B cell (primary cell): ENCODE data around the gene SGTA. TPM values are rescaled to one million over a fixed set of nuclear protein-coding genes. Genes with fewer than 3 reads are reported as not detected.

ENCODE experiments used
- ATAC-seq: fragments of 200-7000 bp; cut with Tn5 transposase; one replicate; pipeline ENCODE4 v1.10.0; 2021; ENCODE audit warnings: low read depth, mild to moderate bottlenecking, moderate number of reproducible peaks, moderate library complexity
- CTCF ChIA-PET: fragments of 350-600 bp; sonication (Branson Sonifier 250); formaldehyde crosslinking; loops from one replicate; lab custom pipeline; 2021; ENCODE audit warnings: antibody characterized with exemption, inconsistent platforms; lab: Charles Lee
- POLR2A ChIA-PET: fragments of 350-600 bp; sonication (Branson Sonifier 250); formaldehyde crosslinking; loops from one replicate; lab custom pipeline; 2021; ENCODE audit warnings: antibody characterized with exemption; lab: Charles Lee
- DNase-seq: peaks from one replicate; pipeline ENCODE4 v3.0.0; 2013
- H2AFZ ChIP-seq: 2 replicates; pipeline ENCODE4 v1.6.1; 2012; ENCODE audit warnings: mild to moderate bottlenecking, low read depth, low read length; ENCODE audit not compliant: insufficient read depth, poor library complexity, severe bottlenecking
- H3K27ac ChIP-seq, 2 donors: 1 replicate in 1 of 2; 2 replicates in 1 of 2; pipeline ENCODE4 v1.5.1; 2012 to 2013; ENCODE audit warnings: low read length in 2 of 2, mild to moderate bottlenecking in 2 of 2, moderate library complexity in 1 of 2
- H3K27me3 ChIP-seq, 4 experiments: fragments of 200-600 bp in 1 of 4; sonication (generic) in 1 of 4; replicated peaks in 1 of 4; 1 replicate in 2 of 4; 2 replicates in 2 of 4; pipeline versions ENCODE4 v1.6.1 to v1.7.0; 2013 to 2016; ENCODE audit warnings: low read length in 3 of 4, mild to moderate bottlenecking in 2 of 4, mixed read lengths in 1 of 4, moderate library complexity in 1 of 4; ENCODE audit not compliant: insufficient read depth in 4 of 4, control insufficient read depth in 3 of 4; ENCODE audit errors: control extremely low read depth in 1 of 4
- H3K36me3 ChIP-seq, 2 experiments: replicated peaks in 1 of 2; 1 replicate in 1 of 2; 2 replicates in 1 of 2; pipeline versions ENCODE4 v1.6.1 to v1.7.1; 2013; ENCODE audit warnings: low read length in 1 of 2; ENCODE audit not compliant: insufficient read depth in 2 of 2, control insufficient read depth in 1 of 2; ENCODE audit errors: control extremely low read depth in 1 of 2, extremely low read depth in 1 of 2
- H3K4me1 ChIP-seq, 2 donors: fragments of 200-600 bp in 1 of 2; sonication (generic) in 1 of 2; 1 replicate in 1 of 2; 2 replicates in 1 of 2; pipeline versions ENCODE4 v1.5.1 to v1.6.1; 2013 to 2017; ENCODE audit warnings: low read length in 2 of 2; ENCODE audit not compliant: control insufficient read depth in 2 of 2, insufficient read depth in 2 of 2
- H3K4me2 ChIP-seq: replicated peaks from 2 replicates; pipeline ENCODE3; 2012; ENCODE audit warnings: mild to moderate bottlenecking, low read depth, low read length; ENCODE audit not compliant: poor library complexity, severe bottlenecking
- H3K4me3 ChIP-seq, 5 experiments: fragments of 200-600 bp in 1 of 5; sonication (generic) in 1 of 5; 1 replicate in 3 of 5; 2 replicates in 2 of 5; pipeline versions ENCODE4 v1.5.1 to v1.7.0; 2011 to 2016; ENCODE audit warnings: low read length in 4 of 5, mild to moderate bottlenecking in 4 of 5, low read depth in 2 of 5, control low read depth in 1 of 5, moderate library complexity in 1 of 5; ENCODE audit not compliant: insufficient read depth in 1 of 5; ENCODE audit errors: control extremely low read depth in 1 of 5, extremely low read depth in 1 of 5
- H3K79me2 ChIP-seq: fragments of 200-600 bp; sonication (generic); one replicate; pipeline ENCODE4 v1.6.0; 2016; ENCODE audit warnings: low read length; ENCODE audit not compliant: control insufficient read depth, insufficient read depth
- H3K9ac ChIP-seq: fragments of 200-600 bp; sonication (generic); 2 replicates; pipeline ENCODE4 v1.6.1; 2017; ENCODE audit warnings: mild to moderate bottlenecking, low read length, moderate library complexity
- H3K9me3 ChIP-seq, 3 donors: one replicate each; pipeline versions ENCODE4 v1.6.1 to v1.7.1; 2013; ENCODE audit warnings: low read length in 2 of 3; ENCODE audit not compliant: control insufficient read depth in 2 of 3, insufficient read depth in 1 of 3; ENCODE audit errors: control extremely low read depth in 1 of 3
- H4K20me1 ChIP-seq: 2 replicates; pipeline ENCODE4 v1.6.0; 2012; ENCODE audit warnings: mild to moderate bottlenecking, low read length; ENCODE audit not compliant: insufficient read depth, control insufficient read depth, poor library complexity, severe bottlenecking
- H3K27ac Mint-ChIP-seq: one replicate; pipeline ENCODE4 v1.8.0; 2021; ENCODE audit warnings: mixed read lengths
- H3K27me3 Mint-ChIP-seq: one replicate; pipeline ENCODE4 v1.8.0; 2021; ENCODE audit warnings: mixed read lengths
- H3K4me1 Mint-ChIP-seq: one replicate; pipeline ENCODE4 v1.8.0; 2021; ENCODE audit warnings: mixed read lengths
- H3K4me3 Mint-ChIP-seq: one replicate; pipeline ENCODE4 v1.8.0; 2021; ENCODE audit warnings: mixed read lengths
- H3K9me3 Mint-ChIP-seq: one replicate; pipeline ENCODE4 v1.8.0; 2022; ENCODE audit warnings: mixed read lengths; ENCODE audit not compliant: insufficient read depth
- EZH2 ChIP-seq: IDR thresholded peaks from 2 replicates; pipeline ENCODE4 v1.6.1; 2012; ENCODE audit warnings: borderline replicate concordance, low read depth, mild to moderate bottlenecking, moderate library complexity, low read length; ENCODE audit not compliant: insufficient read depth, poor library complexity, severe bottlenecking
- WGBS: methylation state at CpG from one replicate; pipeline ENCODE4 v1.1.5; 2013; ENCODE audit warnings: missing lambda C conversion rate; ENCODE audit not compliant: insufficient coverage; 5-methylcytosine and 5-hydroxymethylcytosine counted together
- intact Hi-C: fragments of 100-400 bp; cut with micrococcal nuclease; formaldehyde crosslinking; loops from one replicate; pipeline ENCODE4 v1.10.0; 2022
- polyA plus RNA-seq: library from polyadenylated mRNA; depleted of rRNA; stranded (reverse); fragments of >200 nt; gene quantifications from 2 replicates; pipeline ENCODE4 v1.2.3, GENCODE V29; 2012
- total RNA-seq, 2 donors: library from RNA; stranded (reverse); fragments of 120-200 nt in 1 of 2; gene quantifications; 1 replicate in 1 of 2; 2 replicates in 1 of 2; pipeline versions ENCODE4 v1.2.3 to v1.2.4, GENCODE V29; 2013 to 2022
- TF ChIP-seq, protein P1 (sequence below): fragments of 200-600 bp; IDR thresholded peaks from one replicate; pipeline ENCODE4 v1.8.0; 2022; ENCODE audit warnings: antibody characterized with exemption, mild to moderate bottlenecking

SGTA gene
- total and polyA plus RNA-seq, 2 donors (not counting 1 experiment from before 2014, with no cell fraction given) = 36.6 to 42.0 TPM

DNA sequence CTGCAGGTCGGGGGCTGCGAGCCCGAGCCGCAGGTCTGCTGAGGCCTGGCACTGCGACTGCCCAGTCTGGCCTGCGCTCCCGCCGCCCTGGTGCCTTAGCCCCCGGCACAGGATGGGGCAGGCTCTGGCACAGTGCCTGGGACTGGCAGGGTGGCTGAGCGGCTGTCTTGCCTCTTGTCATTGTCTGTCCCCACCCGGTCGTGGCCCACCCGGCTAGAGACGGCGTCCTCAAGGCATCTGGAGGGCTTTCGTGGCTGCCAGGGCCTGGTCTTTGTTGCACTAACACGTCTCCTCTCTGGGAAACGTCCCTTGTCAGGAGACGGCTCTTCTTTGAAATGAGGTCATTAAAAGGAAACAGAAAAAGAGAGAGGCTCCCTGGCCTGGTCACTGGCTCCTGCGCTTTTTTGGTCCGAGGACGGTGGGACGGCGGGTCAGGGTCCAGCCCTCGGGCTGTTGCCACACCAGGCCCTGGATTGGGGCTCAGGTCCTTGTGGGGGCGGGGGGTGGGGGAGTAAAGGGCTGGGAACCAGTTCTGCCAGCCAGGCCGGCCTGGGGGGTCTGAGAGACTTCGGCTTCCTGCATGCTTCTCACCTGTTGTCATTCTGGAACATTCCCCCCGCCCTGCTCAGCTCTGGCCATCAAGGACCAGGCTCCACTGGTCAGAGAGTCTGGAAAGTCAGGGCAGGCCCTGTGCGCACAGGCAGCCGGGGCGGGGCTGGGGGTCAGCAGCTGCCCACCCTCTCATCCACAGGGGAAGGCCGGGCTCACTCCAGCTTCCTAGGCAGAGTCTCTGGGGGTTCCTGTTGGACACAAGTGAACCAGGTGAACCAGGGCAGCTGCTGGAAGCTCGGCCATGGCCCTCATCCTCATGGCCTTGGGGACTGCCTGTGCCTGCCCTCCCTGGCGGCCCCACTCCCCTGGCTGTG lies 30.4 kb upstream of the SGTA start:
- WGBS = 96% methylated on average over 30 of the region's 35 CpGs
- H3K27me3 ChIP-seq = no peaks in the 10 kb centered on the region
- no peaks in the 10 kb centered on the region for H3K9me3 ChIP-seq
- intact Hi-C loops = no loop called here
- POLR2A ChIA-PET = no interaction called here
- no peaks in the 10 kb centered on the region for H3K79me2 ChIP-seq
- no peak overlapping the region for H3K27ac Mint-ChIP-seq
- ATAC-seq (no peak), DNase-seq (no peak)
- H3K9me3 Mint-ChIP-seq = no peaks in the 10 kb centered on the region
- CTCF ChIA-PET = no interaction called here
- TF ChIP-seq EZH2 = no peak
- TF ChIP-seq, protein P1, sequence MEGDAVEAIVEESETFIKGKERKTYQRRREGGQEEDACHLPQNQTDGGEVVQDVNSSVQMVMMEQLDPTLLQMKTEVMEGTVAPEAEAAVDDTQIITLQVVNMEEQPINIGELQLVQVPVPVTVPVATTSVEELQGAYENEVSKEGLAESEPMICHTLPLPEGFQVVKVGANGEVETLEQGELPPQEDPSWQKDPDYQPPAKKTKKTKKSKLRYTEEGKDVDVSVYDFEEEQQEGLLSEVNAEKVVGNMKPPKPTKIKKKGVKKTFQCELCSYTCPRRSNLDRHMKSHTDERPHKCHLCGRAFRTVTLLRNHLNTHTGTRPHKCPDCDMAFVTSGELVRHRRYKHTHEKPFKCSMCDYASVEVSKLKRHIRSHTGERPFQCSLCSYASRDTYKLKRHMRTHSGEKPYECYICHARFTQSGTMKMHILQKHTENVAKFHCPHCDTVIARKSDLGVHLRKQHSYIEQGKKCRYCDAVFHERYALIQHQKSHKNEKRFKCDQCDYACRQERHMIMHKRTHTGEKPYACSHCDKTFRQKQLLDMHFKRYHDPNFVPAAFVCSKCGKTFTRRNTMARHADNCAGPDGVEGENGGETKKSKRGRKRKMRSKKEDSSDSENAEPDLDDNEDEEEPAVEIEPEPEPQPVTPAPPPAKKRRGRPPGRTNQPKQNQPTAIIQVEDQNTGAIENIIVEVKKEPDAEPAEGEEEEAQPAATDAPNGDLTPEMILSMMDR = no peak
- no peak overlapping the region for H3K4me2 ChIP-seq
- peaks cover 0 to 13% of the 10 kb centered on the region in 2 experiments for H3K36me3 ChIP-seq
- H3K4me1 ChIP-seq = peaks cover 0 to 2% of the 10 kb centered on the region in 2 donors
- no peak overlapping the region for H3K9ac ChIP-seq
- H3K27me3 Mint-ChIP-seq = no peaks in the 10 kb centered on the region
- H2AFZ ChIP-seq = no peak overlapping the region
- no peak overlapping the region for H3K27ac ChIP-seq
- no peak overlapping the region for H3K4me3 ChIP-seq
- H3K4me3 Mint-ChIP-seq = no peak overlapping the region
- H4K20me1 ChIP-seq = no peaks in the 10 kb centered on the region
- peaks cover 1% of the 10 kb centered on the region for H3K4me1 Mint-ChIP-seq
